Muscle of leg (tissue), 11 donors: ENCODE data around the gene CDC6. TPM values are rescaled to one million over a fixed set of nuclear protein-coding genes. Genes with fewer than 3 reads are reported as not detected.
A peak's percentile ranks its signal among the peaks of the same experiment; 100 is the strongest.

Experiments used
- DNase-seq: peaks from one replicate; pipeline ENCODE4 v3.0.0; 2013
- H3K27ac ChIP-seq: one replicate; pipeline ENCODE4 v1.5.1; 2013; ENCODE audit warnings: mild to moderate bottlenecking, low read length, control low read depth
- H3K27me3 ChIP-seq: one replicate; pipeline ENCODE4 v1.6.1; 2013; ENCODE audit warnings: low read length; ENCODE audit not compliant: control insufficient read depth, insufficient read depth
- H3K36me3 ChIP-seq: one replicate; pipeline ENCODE4 v1.6.1; 2013; ENCODE audit warnings: low read length; ENCODE audit not compliant: control insufficient read depth, insufficient read depth
- H3K4me1 ChIP-seq: one replicate; pipeline ENCODE4 v1.6.1; 2013; ENCODE audit warnings: low read length; ENCODE audit not compliant: control insufficient read depth, insufficient read depth
- H3K4me3 ChIP-seq: one replicate; pipeline ENCODE4 v1.5.1; 2013; ENCODE audit warnings: low read length, control low read depth
- H3K9me3 ChIP-seq: replicated peaks from 2 replicates; pipeline ENCODE4 v1.6.1; 2013; ENCODE audit warnings: low read depth, low read length; ENCODE audit not compliant: control insufficient read depth
- WGBS: methylation state at CpG from one replicate; pipeline ENCODE4 v1.1.5; 2013; ENCODE audit warnings: missing lambda C conversion rate; ENCODE audit not compliant: insufficient coverage; 5-methylcytosine and 5-hydroxymethylcytosine counted together
- polyA plus RNA-seq, 8 donors: library from polyadenylated mRNA; unstranded; fragments of 120-200 nt; gene quantifications; one replicate each; pipeline versions ENCODE4 v1.2.1 to v1.2.3, GENCODE V29; 2013; ENCODE audit warnings: inconsistent platforms in 1 of 8, low replicate concordance in 1 of 8; ENCODE audit not compliant: insufficient read length in 8 of 8, insufficient read depth in 1 of 8
- total RNA-seq: library from RNA; stranded (reverse); fragments of 120-200 nt; gene quantifications from one replicate; pipeline ENCODE4 v1.2.4, GENCODE V29; 2013

Gene CDC6
- total and polyA plus RNA-seq, 9 donors = 8.2 to 17.0 (median 11.1) TPM

- no peak overlapping the region for H3K4me3 ChIP-seq
- H3K36me3 ChIP-seq = peaks cover 15% of the 10 kb centered on the region
- H3K27me3 ChIP-seq = no peaks in the 10 kb centered on the region
- no peak overlapping the region for H3K27ac ChIP-seq
- no peaks in the 10 kb centered on the region for H3K9me3 ChIP-seq
- WGBS = no CpG with 5 or more reads among the region's 3 CpGs
- H3K4me1 ChIP-seq = no peaks in the 10 kb centered on the region
- DNase-seq = no peak
Observed at GRCh38 chr17:40253565-40253964, 34.1 kb upstream of the CDC6 start.

GRCh38 chr17:40259505-40259904 lies 28.2 kb upstream of the CDC6 start:
- Histone ChIP-seq H3K4me1 (no peaks in the 10 kb centered on the region), H3K36me3 (peaks cover 48% of the 10 kb centered on the region), H3K4me3 (no peak overlapping the region), H3K27me3 (no peaks in the 10 kb centered on the region), H3K27ac (no peak overlapping the region), H3K9me3 (no peaks in the 10 kb centered on the region)
- no CpG with 5 or more reads among the region's 2 CpGs for WGBS
- DNase-seq = no peak

GRCh38 chr17:40260528-40260927 lies 27.2 kb upstream of the CDC6 start:
- Histone ChIP-seq H3K27me3 (no peaks in the 10 kb centered on the region), H3K4me1 (no peaks in the 10 kb centered on the region), H3K9me3 (no peaks in the 10 kb centered on the region), H3K36me3 (peaks cover 56% of the 10 kb centered on the region), H3K27ac (no peak overlapping the region), H3K4me3 (no peak overlapping the region)
- DNase-seq = peak; percentile 31
- WGBS = 81% methylated on average over 7 of the region's 7 CpGs

GRCh38 chr17:40264458-40265185 lies 23.1 kb upstream of the CDC6 start:
- peaks cover 57% of the 10 kb centered on the region for H3K36me3 ChIP-seq
- no peak overlapping the region for H3K27ac ChIP-seq
- DNase-seq = no peak
- H3K4me1 ChIP-seq = no peaks in the 10 kb centered on the region
- no peak overlapping the region for H3K4me3 ChIP-seq
- H3K27me3 ChIP-seq = no peaks in the 10 kb centered on the region
- H3K9me3 ChIP-seq = no peaks in the 10 kb centered on the region
- WGBS = 88% methylated on average over 10 of the region's 21 CpGs

- no peak for DNase-seq
Observed at GRCh38 chr17:40265337-40265736, 22.3 kb upstream of the CDC6 start.

GRCh38 chr17:40266882-40267281 lies 20.8 kb upstream of the CDC6 start:
- Histone ChIP-seq H3K36me3 (peaks cover 58% of the 10 kb centered on the region), H3K9me3 (no peaks in the 10 kb centered on the region), H3K27ac (no peak overlapping the region), H3K4me3 (no peak overlapping the region), H3K27me3 (no peaks in the 10 kb centered on the region), H3K4me1 (no peaks in the 10 kb centered on the region)
- 89% methylated on average over 6 of the region's 6 CpGs for WGBS
- DNase-seq = no peak

More at GRCh38 chr17:40265337-40265736, 22.3 kb upstream of the CDC6 start:
- Histone ChIP-seq H3K4me3 (no peak overlapping the region), H3K27ac (no peak overlapping the region), H3K27me3 (no peaks in the 10 kb centered on the region), H3K4me1 (no peaks in the 10 kb centered on the region), H3K9me3 (no peaks in the 10 kb centered on the region), H3K36me3 (peaks cover 59% of the 10 kb centered on the region)
- 91% methylated on average over 5 of the region's 5 CpGs for WGBS

- peaks cover 59% of the 10 kb centered on the region for H3K36me3 ChIP-seq
- no peaks in the 10 kb centered on the region for H3K4me1 ChIP-seq
- no peaks in the 10 kb centered on the region for H3K27me3 ChIP-seq
- no peak overlapping the region for H3K27ac ChIP-seq
- no peaks in the 10 kb centered on the region for H3K9me3 ChIP-seq
- WGBS = no CpG with 5 or more reads among the region's 2 CpGs
- no peak overlapping the region for H3K4me3 ChIP-seq
- DNase-seq = no peak
Observed at GRCh38 chr17:40268141-40268712, 19.5 kb upstream of the CDC6 start.

- WGBS = no CpG with 5 or more reads among the region's 1 CpG
- no peak overlapping the region for H3K4me3 ChIP-seq
- H3K4me1 ChIP-seq = peaks cover 1% of the 10 kb centered on the region
- H3K9me3 ChIP-seq = no peaks in the 10 kb centered on the region
- DNase-seq = no peak
- H3K27me3 ChIP-seq = no peaks in the 10 kb centered on the region
- H3K36me3 ChIP-seq = peaks cover 59% of the 10 kb centered on the region
- H3K27ac ChIP-seq = no peak overlapping the region
Observed at GRCh38 chr17:40278414-40278813, 9.3 kb upstream of the CDC6 start.

GRCh38 chr17:40279402-40279801 lies 8.3 kb upstream of the CDC6 start:
- peaks cover 8% of the 10 kb centered on the region for H3K4me1 ChIP-seq
- H3K9me3 ChIP-seq = no peaks in the 10 kb centered on the region
- H3K4me3 ChIP-seq = no peak overlapping the region
- 100% methylated on average over 2 of the region's 4 CpGs for WGBS
- DNase-seq = no peak
- H3K36me3 ChIP-seq = peaks cover 53% of the 10 kb centered on the region
- no peak overlapping the region for H3K27ac ChIP-seq
- no peaks in the 10 kb centered on the region for H3K27me3 ChIP-seq

GRCh38 chr17:40281663-40282062 lies 6.0 kb upstream of the CDC6 start:
- Histone ChIP-seq H3K36me3 (peaks cover 45% of the 10 kb centered on the region), H3K9me3 (no peaks in the 10 kb centered on the region), H3K4me3 (no peak overlapping the region), H3K27ac (no peak overlapping the region), H3K27me3 (no peaks in the 10 kb centered on the region), H3K4me1 (peaks cover 14% of the 10 kb centered on the region)
- no CpG with 5 or more reads among the region's 2 CpGs for WGBS
- DNase-seq = no peak
